Spleen (tissue), 7 donors: Measurements from ENCODE around the gene SLC27A3.

ENCODE experiments used
- POLR2A ChIP-seq, 3 donors: fragments of 450-650 bp; IDR thresholded peaks; one replicate each; pipeline ENCODE4 v1.5.1; 2017; ENCODE audit warnings: antibody characterized with exemption in 3 of 3, mild to moderate bottlenecking in 1 of 3
- POLR2AphosphoS5 ChIP-seq, 3 donors: sonication (generic); formaldehyde crosslinking; IDR thresholded peaks; one replicate each; pipeline ENCODE4 v1.5.1; 2017; ENCODE audit warnings: antibody characterized with exemption in 3 of 3
- TF ChIP-seq, protein P1 (sequence below), 11 experiments: fragments of 200-600 bp in 7 of 11; fragments of 450-650 bp in 4 of 11; sonication (generic) in 4 of 11; IDR thresholded peaks in 8 of 11; conservative IDR thresholded peaks in 3 of 11; 1 replicate in 7 of 11; 2 replicates in 4 of 11; pipeline versions ENCODE4 v1.4.0 to v1.8.0; 2016 to 2021; ENCODE audit warnings: antibody characterized with exemption in 11 of 11, inconsistent platforms in 4 of 11, mild to moderate bottlenecking in 1 of 11
- donor health status: DM: no; HTN: no; CAD: no; lungs with moderate emphysema.
- donor health status: DM: no; HTN: no; CAD: no.
- donor health status: DM: no; HTN: no; CAD: no.

DNA sequence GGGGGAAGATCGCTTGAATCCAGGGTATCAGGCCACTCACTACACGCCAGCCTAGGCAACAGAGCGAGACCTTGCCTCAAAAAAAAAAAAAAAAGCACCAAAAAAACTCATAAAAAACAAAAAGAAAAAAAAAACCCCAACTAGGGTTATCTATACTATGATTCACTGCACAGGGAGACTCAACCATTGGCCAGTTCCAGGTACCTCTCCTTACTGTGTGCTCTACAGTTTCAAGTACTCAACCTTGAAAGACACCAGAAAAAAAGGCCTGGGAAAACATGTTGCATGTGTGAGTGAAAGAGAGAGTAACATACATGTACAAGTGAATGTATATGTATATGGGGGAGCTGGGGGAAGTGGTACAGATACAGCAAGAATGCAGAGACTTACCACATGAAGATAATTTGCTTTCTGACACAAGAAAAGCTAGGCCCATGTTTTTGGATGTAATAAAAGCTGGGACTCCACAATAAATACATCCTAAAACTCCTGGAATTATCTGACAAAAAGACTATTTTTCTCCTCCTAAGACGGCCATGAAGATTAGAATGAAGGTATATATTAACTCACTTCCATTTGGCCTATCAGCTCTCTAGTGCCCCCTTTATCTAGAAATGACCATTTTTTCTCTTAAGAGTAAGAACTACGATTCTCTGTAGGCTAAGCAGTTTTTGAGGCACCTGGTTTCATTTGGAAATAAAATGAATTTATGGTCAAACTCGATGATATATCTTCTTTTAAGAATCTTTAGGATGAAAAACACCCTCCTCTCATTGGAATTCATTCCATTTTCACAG lies 52.2 kb downstream of the SLC27A3 start:
- TF ChIP-seq, protein P1, sequence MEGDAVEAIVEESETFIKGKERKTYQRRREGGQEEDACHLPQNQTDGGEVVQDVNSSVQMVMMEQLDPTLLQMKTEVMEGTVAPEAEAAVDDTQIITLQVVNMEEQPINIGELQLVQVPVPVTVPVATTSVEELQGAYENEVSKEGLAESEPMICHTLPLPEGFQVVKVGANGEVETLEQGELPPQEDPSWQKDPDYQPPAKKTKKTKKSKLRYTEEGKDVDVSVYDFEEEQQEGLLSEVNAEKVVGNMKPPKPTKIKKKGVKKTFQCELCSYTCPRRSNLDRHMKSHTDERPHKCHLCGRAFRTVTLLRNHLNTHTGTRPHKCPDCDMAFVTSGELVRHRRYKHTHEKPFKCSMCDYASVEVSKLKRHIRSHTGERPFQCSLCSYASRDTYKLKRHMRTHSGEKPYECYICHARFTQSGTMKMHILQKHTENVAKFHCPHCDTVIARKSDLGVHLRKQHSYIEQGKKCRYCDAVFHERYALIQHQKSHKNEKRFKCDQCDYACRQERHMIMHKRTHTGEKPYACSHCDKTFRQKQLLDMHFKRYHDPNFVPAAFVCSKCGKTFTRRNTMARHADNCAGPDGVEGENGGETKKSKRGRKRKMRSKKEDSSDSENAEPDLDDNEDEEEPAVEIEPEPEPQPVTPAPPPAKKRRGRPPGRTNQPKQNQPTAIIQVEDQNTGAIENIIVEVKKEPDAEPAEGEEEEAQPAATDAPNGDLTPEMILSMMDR (IDR thresholded peaks at IDR 0.05 in 8 of 11, conservative IDR thresholded peaks at IDR 0.05 in 3 of 11): no peak
- no peak for TF ChIP-seq POLR2A (IDR thresholded peaks at IDR 0.05)
- TF ChIP-seq POLR2AphosphoS5 (IDR thresholded peaks at IDR 0.05): no peak
